NCI-H2227 (cell line): ENCODE measurements around the gene NUDCD3.

ENCODE experiments used
- DNase-seq: peaks from one replicate; lab custom pipeline; 2025; ENCODE audit not compliant: unreplicated experiment; lab: John Stamatoyannopoulos, UW

Gene NUDCD3

GRCh38 chr7:44372560-44373417, 117.7 kb downstream of the NUDCD3 start:
- no peak for DNase-seq

GRCh38 chr7:44368885-44369284, 121.6 kb downstream of the NUDCD3 start:
- no peak for DNase-seq

- DNase-seq: no peak
Measured at GRCh38 chr7:44368455-44368854, 122.0 kb downstream of the NUDCD3 start.

DNA sequence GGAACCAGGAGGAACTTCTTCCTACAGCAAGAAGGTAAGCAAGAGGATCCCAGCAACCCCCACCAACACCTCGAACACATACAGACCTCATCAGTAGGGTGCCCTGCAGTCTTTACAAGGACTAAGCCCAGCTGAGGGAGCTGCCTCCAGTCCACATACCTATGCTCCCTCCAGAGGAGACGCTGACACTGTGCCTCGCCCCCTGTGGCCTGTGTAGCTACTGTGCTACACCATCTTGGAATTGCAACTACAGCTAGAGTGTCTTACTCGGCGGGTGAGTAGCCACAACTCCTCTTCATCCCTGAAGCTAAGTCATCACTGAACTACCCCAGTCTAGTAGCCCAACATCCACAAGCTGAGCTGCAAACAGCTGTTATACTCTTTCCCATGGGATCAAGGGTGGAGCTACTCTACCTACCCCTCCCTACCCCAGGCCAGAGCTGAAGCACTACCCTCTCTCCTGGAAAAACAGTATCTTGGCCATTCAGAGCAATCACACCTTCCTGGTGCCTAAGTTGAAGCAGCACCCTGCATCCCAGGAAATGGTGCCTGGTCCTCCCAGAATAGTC, 122.9 kb downstream of the NUDCD3 start:
- DNase-seq: no peak

GRCh38 chr7:44366986-44367385, 123.5 kb downstream of the NUDCD3 start:
- DNase-seq: no peak

DNA sequence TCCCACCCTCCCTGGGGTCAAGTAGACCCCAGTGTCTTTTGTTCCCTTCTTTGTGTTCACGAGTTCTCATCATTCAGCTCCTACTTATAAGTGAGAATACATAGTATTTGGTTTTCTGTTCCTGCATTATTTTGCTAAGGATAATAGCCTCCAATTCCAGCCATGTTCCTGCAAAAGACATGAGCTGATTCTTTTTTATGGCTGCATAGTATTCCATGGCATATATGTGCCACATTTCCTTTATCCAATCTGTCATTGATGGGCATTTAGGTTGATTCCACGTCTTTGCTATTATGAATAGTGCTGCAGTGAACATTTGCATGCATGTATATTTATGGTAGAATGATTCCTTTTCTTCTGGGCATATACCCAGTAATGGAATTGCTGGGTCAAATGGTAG, 136.8 kb downstream of the NUDCD3 start:
- DNase-seq: no peak

GRCh38 chr7:44348851-44349781, 141.3 kb downstream of the NUDCD3 start:
- no peak for DNase-seq

- DNase-seq: no peak
Measured at GRCh38 chr7:44348300-44348699, 142.2 kb downstream of the NUDCD3 start.

DNA sequence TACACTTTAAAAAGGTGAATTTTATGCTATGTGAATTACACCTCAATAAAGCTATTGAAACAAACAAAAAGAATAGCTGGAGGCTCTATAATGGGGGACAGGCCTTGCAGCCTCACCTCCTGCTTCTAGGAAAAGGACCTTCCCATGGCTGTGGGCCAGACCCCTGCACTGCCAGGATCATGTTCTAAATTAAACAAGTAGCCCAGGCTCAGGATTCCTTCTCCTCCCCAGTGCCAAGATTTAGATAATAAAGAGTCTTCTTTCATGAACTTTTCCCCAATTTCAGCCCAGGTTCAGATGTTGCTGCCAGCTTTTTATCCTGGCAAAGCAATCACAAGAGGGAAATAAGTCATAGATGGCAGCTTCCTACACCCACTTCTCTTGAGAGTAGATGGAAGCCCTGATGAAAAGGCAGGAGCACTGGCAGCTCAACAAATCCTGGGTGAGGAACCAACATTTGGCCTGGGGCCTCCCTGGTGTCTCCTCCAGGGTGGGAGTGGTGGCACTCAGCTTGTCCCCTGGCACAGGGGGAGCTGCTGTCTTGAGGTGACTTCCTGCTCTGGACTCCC, 142.8 kb downstream of the NUDCD3 start:
- DNase-seq: no peak

GRCh38 chr7:44346063-44346462, 144.4 kb downstream of the NUDCD3 start:
- DNase-seq: no peak

- DNase-seq: no peak
Measured at GRCh38 chr7:44341401-44341800, 149.1 kb downstream of the NUDCD3 start.

DNA sequence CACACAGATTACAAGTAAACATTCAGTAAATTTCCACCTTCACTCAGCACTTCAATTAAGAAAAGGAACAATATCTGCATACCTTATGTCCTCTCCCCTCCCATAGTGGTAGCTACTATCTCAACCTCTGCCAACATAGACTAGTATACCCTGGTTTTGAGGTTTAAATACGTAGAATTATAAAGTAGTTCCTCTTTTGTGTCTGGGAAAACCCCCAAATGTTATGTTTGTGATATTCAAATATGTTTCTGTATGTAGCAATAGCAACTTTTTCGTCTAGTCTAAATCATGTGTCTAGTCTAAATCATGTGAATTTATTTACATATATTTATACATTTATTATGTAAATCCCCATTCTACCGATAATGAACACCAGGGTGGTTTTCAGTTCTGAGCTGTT, 151.9 kb downstream of the NUDCD3 start:
- DNase-seq: no peak

DNA sequence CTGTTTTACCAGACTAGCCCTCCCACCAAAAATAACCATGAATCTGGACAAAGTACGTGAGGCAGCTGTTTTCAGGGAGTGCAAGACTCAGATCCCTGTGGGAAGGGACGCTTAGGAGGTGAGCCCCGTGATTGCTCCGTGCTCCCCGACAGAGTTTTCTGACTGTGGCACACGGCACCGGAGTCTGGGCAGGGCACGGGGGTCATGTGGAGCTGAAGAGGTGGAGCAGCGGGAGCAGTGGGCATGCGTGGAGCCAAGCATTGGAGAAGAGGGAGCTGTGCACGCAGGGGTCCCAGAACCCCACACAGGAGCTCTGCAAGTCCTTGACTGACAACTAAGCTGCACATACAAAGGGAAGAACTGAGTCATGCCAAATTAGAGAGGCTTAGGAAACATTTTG, 154.0 kb downstream of the NUDCD3 start:
- no peak for DNase-seq

GRCh38 chr7:44335184-44335583, 155.3 kb downstream of the NUDCD3 start:
- DNase-seq: no peak

DNA sequence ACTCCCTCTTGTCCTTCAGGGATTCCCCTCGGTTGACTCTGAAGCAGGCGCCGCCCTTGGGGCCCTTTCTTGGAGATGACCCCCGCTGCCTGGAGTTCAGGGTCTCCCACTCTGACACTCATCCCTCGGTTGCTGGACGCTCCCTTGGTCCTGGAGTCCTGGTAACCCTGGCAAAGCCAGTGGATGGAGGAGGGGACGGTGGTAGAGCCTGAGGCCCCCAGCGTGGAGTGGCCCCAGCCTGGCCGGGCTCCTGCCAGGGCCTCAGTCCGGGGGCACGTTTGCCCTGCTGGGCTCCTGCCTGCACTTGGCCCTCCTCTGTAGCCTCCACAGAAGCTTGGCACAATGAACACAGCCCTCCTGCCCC, 155.7 kb downstream of the NUDCD3 start:
- DNase-seq: no peak

- no peak for DNase-seq
Measured at GRCh38 chr7:44333911-44334733, 156.3 kb downstream of the NUDCD3 start.

- DNase-seq: no peak
Measured at GRCh38 chr7:44331682-44332081, 158.8 kb downstream of the NUDCD3 start.

DNA sequence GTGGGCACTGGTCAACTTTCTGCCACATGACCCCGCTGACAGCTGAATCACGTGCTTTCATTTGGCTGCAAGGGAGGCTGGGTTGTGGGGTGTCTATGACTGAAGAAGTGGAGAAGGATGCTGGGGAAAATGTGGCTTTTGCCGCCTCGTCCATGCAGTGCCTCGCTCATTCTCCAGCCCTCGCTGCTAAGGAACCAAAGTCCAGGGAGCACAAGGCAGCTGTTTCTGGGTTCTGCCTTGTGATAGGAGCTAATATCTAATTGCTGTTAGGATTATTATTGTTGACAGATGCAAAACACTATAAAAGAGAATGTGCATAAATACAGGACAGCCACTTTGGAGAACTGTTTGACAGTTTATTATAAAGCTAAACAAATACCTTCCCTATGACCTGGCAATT, 160.1 kb downstream of the NUDCD3 start:
- no peak for DNase-seq

- DNase-seq: no peak
Measured at GRCh38 chr7:44329888-44330287, 160.6 kb downstream of the NUDCD3 start.
